GM18520 (cell line): ENCODE measurements around the gene FAM219B.

Experiments used
- ATAC-seq: cut with Tn5 transposase; IDR thresholded peaks from one replicate; pipeline ENCODE4 v1.9.1; 2021; ENCODE audit not compliant: unreplicated experiment

The FAM219B gene

DNA sequence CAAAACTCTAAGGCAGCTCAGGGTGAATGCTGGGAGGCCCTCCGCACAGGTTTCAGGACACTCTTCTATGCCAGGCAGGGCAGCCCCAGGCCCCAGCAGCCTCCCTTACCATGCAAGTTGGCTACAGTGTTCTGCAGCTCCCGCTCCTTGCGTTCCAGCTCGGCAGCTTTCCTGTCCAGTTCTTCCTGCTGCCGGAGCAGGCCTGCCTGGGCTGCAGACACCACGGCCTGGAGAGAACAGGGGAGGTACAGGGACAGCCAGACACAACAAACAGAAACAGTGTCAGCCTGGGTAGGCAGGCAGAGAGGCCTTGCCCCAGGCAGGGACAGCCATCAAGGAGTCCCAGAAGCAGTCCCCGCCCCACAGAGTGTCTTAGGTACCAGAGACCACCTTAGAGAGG is 54.7 kb downstream of the FAM219B start:
- no peak for ATAC-seq

DNA sequence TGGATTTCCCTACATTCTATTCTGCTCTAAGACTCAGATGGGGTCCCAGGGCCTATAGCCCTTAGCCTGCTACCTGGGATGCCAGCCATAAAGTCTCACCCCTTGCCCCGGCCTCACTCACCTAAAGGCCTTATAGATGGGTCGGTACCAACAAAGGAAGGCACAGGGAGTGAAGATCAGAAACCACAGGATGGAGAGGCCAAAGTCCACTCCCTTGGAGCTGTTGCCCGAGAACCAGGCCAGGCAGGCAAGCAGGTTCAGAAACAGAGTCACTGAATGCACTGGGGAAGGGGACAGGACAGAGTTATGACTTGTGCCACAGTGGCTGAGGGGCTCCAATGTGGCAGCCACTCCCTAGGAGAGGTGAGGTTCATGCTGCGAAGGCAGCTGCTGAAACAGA is 56.3 kb downstream of the FAM219B start:
- ATAC-seq, result no peak
